Prostate gland (tissue), 2 donors: Measurements from ENCODE around the gene TUBB.
"Not testable (repeated sequence)": the region's sequence is repeated elsewhere in the genome, so short reads cannot be mapped to it uniquely, and the experiment has no call there.

ENCODE experiments used
- CTCF ChIP-seq, 4 experiments: fragments of 200-600 bp in 2 of 4; fragments of 450-650 bp in 2 of 4; sonication (generic) in 2 of 4; IDR thresholded peaks; 1 replicate in 3 of 4; 2 replicates in 1 of 4; pipeline ENCODE4 v1.5.1; 2016 to 2019; ENCODE audit warnings: antibody characterized with exemption in 4 of 4, mild to moderate bottlenecking in 2 of 4, moderate library complexity in 2 of 4
- POLR2A ChIP-seq: fragments of 450-650 bp; IDR thresholded peaks from one replicate; pipeline ENCODE4 v1.6.1; 2016; ENCODE audit warnings: antibody characterized with exemption, mild to moderate bottlenecking
- POLR2AphosphoS5 ChIP-seq: sonication (generic); formaldehyde crosslinking; IDR thresholded peaks from one replicate; pipeline ENCODE4 v1.6.1; 2017; ENCODE audit warnings: antibody characterized with exemption

GRCh38 chr6:30765495-30765894 lies 45.3 kb downstream of the TUBB start:
- not testable (repeated sequence) for TF ChIP-seq CTCF (IDR thresholded peaks at IDR 0.05); POLR2AphosphoS5; POLR2A
